WTC11 (cell line): ENCODE data around the gene PHF1. TPM values are rescaled to one million over a fixed set of nuclear protein-coding genes. Genes with fewer than 3 reads are reported as not detected.
A peak's percentile ranks its signal among the peaks of the same experiment; 100 is the strongest.
"Not testable (repeated sequence)": the region's sequence is repeated elsewhere in the genome, so short reads cannot be mapped to it uniquely, and the experiment has no call there.

Source experiments
- ATAC-seq: fragments of 200-7000 bp; cut with Tn5 transposase; 2 replicates; pipeline ENCODE4 v1.10.0; 2021; ENCODE audit warnings: mild to moderate bottlenecking, moderate library complexity
- CTCF ChIA-PET: fragments of 300-600 bp; sonication (Branson Sonifier 250); formaldehyde crosslinking; loops from one replicate; lab custom pipeline; 2021; ENCODE audit warnings: antibody characterized with exemption; lab: Charles Lee
- POLR2A ChIA-PET: fragments of 350-600 bp; sonication (Branson Sonifier 250); formaldehyde crosslinking; loops from one replicate; lab custom pipeline; 2021; ENCODE audit warnings: antibody characterized with exemption; lab: Charles Lee
- DNase-seq: peaks from one replicate; pipeline ENCODE4 v3.0.0; 2021; ENCODE audit warnings: low spot score
- H3K27ac Mint-ChIP-seq: 2 replicates; pipeline ENCODE4 v1.8.0; 2021; ENCODE audit warnings: mixed read lengths
- H3K27me3 Mint-ChIP-seq: 2 replicates; pipeline ENCODE4 v1.8.0; 2021; ENCODE audit warnings: low read depth, mild to moderate bottlenecking, moderate library complexity, mixed read lengths
- H3K36me3 Mint-ChIP-seq: 2 replicates; pipeline ENCODE4 v1.8.0; 2021; ENCODE audit warnings: mixed read lengths
- H3K4me1 Mint-ChIP-seq: 2 replicates; pipeline ENCODE4 v1.8.0; 2022; ENCODE audit warnings: mixed read lengths
- H3K4me3 Mint-ChIP-seq: 2 replicates; pipeline ENCODE4 v1.8.0; 2021; ENCODE audit warnings: mild to moderate bottlenecking, moderate library complexity, mixed read lengths
- H3K9me3 Mint-ChIP-seq: 2 replicates; pipeline ENCODE4 v1.8.0; 2021; ENCODE audit warnings: mixed read lengths
- AFF4 ChIP-seq: sonication (generic); formaldehyde crosslinking; IDR thresholded peaks from 2 replicates; pipeline ENCODE4 v1.8.1; 2023; ENCODE audit warnings: mild to moderate bottlenecking, missing genetic modification reagents, borderline replicate concordance
- AR ChIP-seq: fragments of 250-450 bp; sonication (Bioruptor Pico); IDR thresholded peaks from 2 replicates; pipeline ENCODE4 v1.9.0; 2021; ENCODE audit warnings: mild to moderate bottlenecking
- ATF6 ChIP-seq: sonication (generic); formaldehyde crosslinking; IDR thresholded peaks from 2 replicates; pipeline ENCODE4 v1.8.1; 2023; ENCODE audit warnings: mild to moderate bottlenecking, missing genetic modification reagents
- CBFB ChIP-seq: sonication (generic); formaldehyde crosslinking; IDR thresholded peaks from 2 replicates; pipeline ENCODE4 v1.8.1; 2022; ENCODE audit warnings: mild to moderate bottlenecking, low read depth, missing genetic modification reagents
- MYBL2 ChIP-seq: sonication (generic); formaldehyde crosslinking; IDR thresholded peaks from 2 replicates; pipeline ENCODE4 v1.8.1; 2023; ENCODE audit warnings: mild to moderate bottlenecking, moderate library complexity, missing genetic modification reagents
- NR2C2 ChIP-seq: sonication (generic); formaldehyde crosslinking; IDR thresholded peaks from 2 replicates; pipeline ENCODE4 v1.8.0; 2022; ENCODE audit warnings: mild to moderate bottlenecking, missing genetic modification reagents
- OVOL2 ChIP-seq: fragments of 250-450 bp; sonication (Bioruptor Pico); IDR thresholded peaks from 2 replicates; pipeline ENCODE4 v1.9.0; 2021; ENCODE audit warnings: mild to moderate bottlenecking, borderline replicate concordance
- SMAD3 ChIP-seq: sonication (generic); formaldehyde crosslinking; IDR thresholded peaks from 2 replicates; pipeline ENCODE4 v1.8.0; 2022; ENCODE audit warnings: missing genetic modification reagents, mild to moderate bottlenecking, borderline replicate concordance
- SP1 ChIP-seq: sonication (generic); formaldehyde crosslinking; conservative IDR thresholded peaks from 2 replicates; pipeline ENCODE4 v1.8.1; 2022; ENCODE audit warnings: missing genetic modification reagents
- TEAD1 ChIP-seq: sonication (generic); formaldehyde crosslinking; IDR thresholded peaks from 2 replicates; pipeline ENCODE4 v1.8.0; 2022; ENCODE audit warnings: mild to moderate bottlenecking, missing genetic modification reagents
- USF1 ChIP-seq: sonication (generic); formaldehyde crosslinking; IDR thresholded peaks from 2 replicates; pipeline ENCODE4 v1.8.0; 2022; ENCODE audit warnings: mild to moderate bottlenecking, missing genetic modification reagents
- ZNF317 ChIP-seq: sonication (generic); formaldehyde crosslinking; IDR thresholded peaks from 2 replicates; pipeline ENCODE4 v1.8.1; 2023; ENCODE audit warnings: low read depth, mild to moderate bottlenecking, moderate library complexity, missing genetic modification reagents, borderline replicate concordance
- ZNF425 ChIP-seq: fragments of 250-450 bp; sonication (Bioruptor Pico); conservative IDR thresholded peaks from 2 replicates; pipeline ENCODE4 v1.9.0; 2021; ENCODE audit warnings: mild to moderate bottlenecking
- total RNA-seq: library from RNA; stranded (reverse); gene quantifications from 3 replicates; pipeline ENCODE4 v1.2.3, GENCODE V29; 2021
- TF ChIP-seq, protein P1 (sequence below): sonication (generic); formaldehyde crosslinking; IDR thresholded peaks from 2 replicates; pipeline ENCODE4 v1.8.0; 2022; ENCODE audit warnings: mild to moderate bottlenecking, missing genetic modification reagents
- TF ChIP-seq, protein P2 (sequence below): sonication (generic); formaldehyde crosslinking; IDR thresholded peaks from 2 replicates; pipeline ENCODE4 v1.8.0; 2023; ENCODE audit warnings: missing genetic modification reagents
- TF ChIP-seq, protein P3 (sequence below): sonication (generic); formaldehyde crosslinking; IDR thresholded peaks from 2 replicates; pipeline ENCODE4 v1.8.0; 2023; ENCODE audit warnings: mild to moderate bottlenecking, missing genetic modification reagents

PHF1 gene
- total RNA-seq, 1 experiment from 2014 or later, result 63.6 TPM

GRCh38 chr6:33367009-33367714, 43.7 kb upstream of the PHF1 start:
- Mint-ChIP-seq H3K36me3 (no peaks in the 10 kb centered on the region), H3K27ac (peak overlapping the region; percentile 48), H3K4me3 (no peak overlapping the region), H3K27me3 (no peaks in the 10 kb centered on the region), H3K9me3 (no peaks in the 10 kb centered on the region), H3K4me1 (peaks cover 14% of the 10 kb centered on the region)
- DNase-seq (no peak), ATAC-seq (no peak)
- TF ChIP-seq OVOL2 (CRISPR knock-in tag) (no peak), AR (CRISPR knock-in tag) (no peak), USF1 (no peak), NR2C2 (CRISPR knock-in tag) (no peak), SP1 (CRISPR knock-in tag) (no peak), ZNF425 (CRISPR knock-in tag) (no peak), MYBL2 (CRISPR knock-in tag) (no peak), TEAD1 (CRISPR knock-in tag) (no peak), SMAD3 (CRISPR knock-in tag) (no peak), ATF6 (CRISPR knock-in tag) (no peak), AFF4 (CRISPR knock-in tag) (no peak), CBFB (CRISPR knock-in tag) (no peak), ZNF317 (CRISPR knock-in tag) (no peak)
- TF ChIP-seq, protein P1, sequence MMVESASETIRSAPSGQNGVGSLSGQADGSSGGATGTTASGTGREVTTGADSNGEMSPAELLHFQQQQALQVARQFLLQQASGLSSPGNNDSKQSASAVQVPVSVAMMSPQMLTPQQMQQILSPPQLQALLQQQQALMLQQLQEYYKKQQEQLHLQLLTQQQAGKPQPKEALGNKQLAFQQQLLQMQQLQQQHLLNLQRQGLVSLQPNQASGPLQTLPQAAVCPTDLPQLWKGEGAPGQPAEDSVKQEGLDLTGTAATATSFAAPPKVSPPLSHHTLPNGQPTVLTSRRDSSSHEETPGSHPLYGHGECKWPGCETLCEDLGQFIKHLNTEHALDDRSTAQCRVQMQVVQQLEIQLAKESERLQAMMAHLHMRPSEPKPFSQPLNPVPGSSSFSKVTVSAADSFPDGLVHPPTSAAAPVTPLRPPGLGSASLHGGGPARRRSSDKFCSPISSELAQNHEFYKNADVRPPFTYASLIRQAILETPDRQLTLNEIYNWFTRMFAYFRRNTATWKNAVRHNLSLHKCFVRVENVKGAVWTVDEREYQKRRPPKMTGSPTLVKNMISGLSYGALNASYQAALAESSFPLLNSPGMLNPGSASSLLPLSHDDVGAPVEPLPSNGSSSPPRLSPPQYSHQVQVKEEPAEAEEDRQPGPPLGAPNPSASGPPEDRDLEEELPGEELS (CRISPR knock-in tag), result no peak
- TF ChIP-seq, protein P2, sequence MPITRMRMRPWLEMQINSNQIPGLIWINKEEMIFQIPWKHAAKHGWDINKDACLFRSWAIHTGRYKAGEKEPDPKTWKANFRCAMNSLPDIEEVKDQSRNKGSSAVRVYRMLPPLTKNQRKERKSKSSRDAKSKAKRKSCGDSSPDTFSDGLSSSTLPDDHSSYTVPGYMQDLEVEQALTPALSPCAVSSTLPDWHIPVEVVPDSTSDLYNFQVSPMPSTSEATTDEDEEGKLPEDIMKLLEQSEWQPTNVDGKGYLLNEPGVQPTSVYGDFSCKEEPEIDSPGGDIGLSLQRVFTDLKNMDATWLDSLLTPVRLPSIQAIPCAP (CRISPR knock-in tag), result no peak
- TF ChIP-seq, protein P3, sequence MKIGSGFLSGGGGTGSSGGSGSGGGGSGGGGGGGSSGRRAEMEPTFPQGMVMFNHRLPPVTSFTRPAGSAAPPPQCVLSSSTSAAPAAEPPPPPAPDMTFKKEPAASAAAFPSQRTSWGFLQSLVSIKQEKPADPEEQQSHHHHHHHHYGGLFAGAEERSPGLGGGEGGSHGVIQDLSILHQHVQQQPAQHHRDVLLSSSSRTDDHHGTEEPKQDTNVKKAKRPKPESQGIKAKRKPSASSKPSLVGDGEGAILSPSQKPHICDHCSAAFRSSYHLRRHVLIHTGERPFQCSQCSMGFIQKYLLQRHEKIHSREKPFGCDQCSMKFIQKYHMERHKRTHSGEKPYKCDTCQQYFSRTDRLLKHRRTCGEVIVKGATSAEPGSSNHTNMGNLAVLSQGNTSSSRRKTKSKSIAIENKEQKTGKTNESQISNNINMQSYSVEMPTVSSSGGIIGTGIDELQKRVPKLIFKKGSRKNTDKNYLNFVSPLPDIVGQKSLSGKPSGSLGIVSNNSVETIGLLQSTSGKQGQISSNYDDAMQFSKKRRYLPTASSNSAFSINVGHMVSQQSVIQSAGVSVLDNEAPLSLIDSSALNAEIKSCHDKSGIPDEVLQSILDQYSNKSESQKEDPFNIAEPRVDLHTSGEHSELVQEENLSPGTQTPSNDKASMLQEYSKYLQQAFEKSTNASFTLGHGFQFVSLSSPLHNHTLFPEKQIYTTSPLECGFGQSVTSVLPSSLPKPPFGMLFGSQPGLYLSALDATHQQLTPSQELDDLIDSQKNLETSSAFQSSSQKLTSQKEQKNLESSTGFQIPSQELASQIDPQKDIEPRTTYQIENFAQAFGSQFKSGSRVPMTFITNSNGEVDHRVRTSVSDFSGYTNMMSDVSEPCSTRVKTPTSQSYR (CRISPR knock-in tag), result no peak
- ChIA-PET CTCF (interaction anchor here (0.6 kb wide), 2 partner anchors 12 to 24 kb away, joined by 3 read pairs; no protein-coding TSS in a partner anchor), POLR2A (no interaction called here)

DNA sequence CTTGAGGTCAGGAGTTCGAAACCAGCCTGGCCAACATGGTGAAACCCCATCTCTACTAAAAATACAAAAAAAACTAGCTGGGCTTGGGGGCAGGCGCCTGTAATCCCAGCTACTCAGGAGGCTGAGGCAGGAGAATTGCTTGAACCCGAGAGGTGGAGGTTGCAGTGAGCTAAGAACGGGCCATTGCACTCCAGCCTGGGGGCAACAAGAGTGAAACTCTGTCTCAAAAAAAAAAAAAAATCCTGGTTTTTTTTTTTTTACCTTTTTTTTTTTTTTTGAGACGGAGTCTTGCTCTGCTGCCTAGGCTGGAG, 43.1 kb upstream of the PHF1 start:
- ATAC-seq, POLR2A ChIA-PET, H3K27me3 Mint-ChIP-seq, H3K27ac Mint-ChIP-seq, H3K4me3 Mint-ChIP-seq, H3K9me3 Mint-ChIP-seq, DNase-seq, H3K36me3 Mint-ChIP-seq: not testable (repeated sequence)
- peaks cover 19% of the 10 kb centered on the region for H3K4me1 Mint-ChIP-seq
- CTCF ChIA-PET, result interaction anchor here (0.6 kb wide), 1 partner anchor 23 kb away, joined by 3 read pairs; no protein-coding TSS in a partner anchor
